ENCODE measurements around the gene CCDC39.
"Not testable (repeated sequence)": the region's sequence is repeated elsewhere in the genome, so short reads cannot be mapped to it uniquely, and the experiment has no call there.

CCDC39 gene

GRCh38 chr3:180624714-180625113 lies 54.6 kb downstream of the CCDC39 start:
- no peak for DNase-seq (ENCODE audit: low spot score)

DNA sequence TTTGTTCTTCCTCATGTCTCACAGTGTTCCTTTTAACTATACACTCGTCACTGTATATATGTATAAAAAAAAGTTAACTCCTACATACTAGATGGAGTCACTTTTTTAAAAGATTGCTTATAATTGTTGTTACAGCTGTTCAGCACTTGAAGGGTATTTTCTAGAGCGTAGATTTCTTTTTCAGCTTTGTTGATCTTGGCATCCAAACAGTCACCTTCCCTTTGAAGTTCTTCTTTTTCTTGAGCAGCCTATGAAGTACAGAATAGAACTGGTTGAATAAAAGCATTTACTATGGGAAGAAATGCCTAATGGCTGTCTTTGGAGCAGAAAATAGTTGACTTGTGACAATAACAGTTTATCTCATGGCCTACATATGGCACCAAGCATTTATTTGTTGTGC lies 59.6 kb downstream of the CCDC39 start:
- no peak for DNase-seq (ENCODE audit: low spot score)

- not testable (repeated sequence) for DNase-seq (ENCODE audit: low spot score)
These were observed 60.7 kb downstream of the CCDC39 start for GRCh38 chr3:180618563-180618962.

GRCh38 chr3:180617049-180617448 lies 62.2 kb downstream of the CCDC39 start:
- DNase-seq (ENCODE audit: low spot score): no peak

- DNase-seq (ENCODE audit: low spot score): no peak
These were observed 63.3 kb downstream of the CCDC39 start for GRCh38 chr3:180615954-180616353.

DNA sequence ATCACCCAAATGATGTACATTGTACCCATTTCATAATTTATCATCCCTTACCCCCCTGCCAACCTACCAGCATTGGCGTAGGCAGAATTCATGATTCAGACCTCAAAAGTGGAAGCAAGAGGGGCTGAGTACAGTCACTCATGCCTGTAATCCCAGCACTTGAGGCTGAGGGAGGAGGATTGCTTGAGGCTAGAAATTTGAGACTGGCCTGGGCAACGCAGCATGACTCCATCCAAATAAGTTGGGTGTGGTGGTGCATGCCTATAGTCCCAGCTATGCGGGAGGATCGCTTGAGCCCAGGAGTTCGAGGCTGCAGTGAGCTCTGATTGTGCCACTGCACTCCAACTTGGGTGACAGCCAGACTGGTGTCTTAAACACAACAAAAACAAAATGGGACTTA lies 66.9 kb downstream of the CCDC39 start:
- no peak for DNase-seq (ENCODE audit: low spot score)

DNA sequence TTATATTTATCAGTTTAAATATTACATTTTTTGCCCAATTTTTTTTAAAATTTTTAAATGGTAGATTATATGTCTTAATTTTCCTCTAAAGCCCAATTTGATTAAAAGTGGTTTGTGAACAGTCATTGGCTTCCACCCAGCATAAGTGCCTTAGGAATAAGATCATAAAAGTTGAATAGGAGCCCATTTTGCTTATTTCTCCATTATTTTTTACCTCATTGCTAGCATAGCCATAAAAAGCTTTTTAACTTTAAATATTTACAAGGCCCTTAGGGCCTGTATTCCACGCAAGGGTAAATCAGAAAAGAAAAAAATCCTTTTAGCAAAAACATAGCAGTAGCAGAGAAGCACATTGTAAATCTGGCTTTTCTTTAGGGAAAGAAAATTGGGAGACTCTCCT lies 68.3 kb downstream of the CCDC39 start:
- DNase-seq (ENCODE audit: low spot score): no peak

DNA sequence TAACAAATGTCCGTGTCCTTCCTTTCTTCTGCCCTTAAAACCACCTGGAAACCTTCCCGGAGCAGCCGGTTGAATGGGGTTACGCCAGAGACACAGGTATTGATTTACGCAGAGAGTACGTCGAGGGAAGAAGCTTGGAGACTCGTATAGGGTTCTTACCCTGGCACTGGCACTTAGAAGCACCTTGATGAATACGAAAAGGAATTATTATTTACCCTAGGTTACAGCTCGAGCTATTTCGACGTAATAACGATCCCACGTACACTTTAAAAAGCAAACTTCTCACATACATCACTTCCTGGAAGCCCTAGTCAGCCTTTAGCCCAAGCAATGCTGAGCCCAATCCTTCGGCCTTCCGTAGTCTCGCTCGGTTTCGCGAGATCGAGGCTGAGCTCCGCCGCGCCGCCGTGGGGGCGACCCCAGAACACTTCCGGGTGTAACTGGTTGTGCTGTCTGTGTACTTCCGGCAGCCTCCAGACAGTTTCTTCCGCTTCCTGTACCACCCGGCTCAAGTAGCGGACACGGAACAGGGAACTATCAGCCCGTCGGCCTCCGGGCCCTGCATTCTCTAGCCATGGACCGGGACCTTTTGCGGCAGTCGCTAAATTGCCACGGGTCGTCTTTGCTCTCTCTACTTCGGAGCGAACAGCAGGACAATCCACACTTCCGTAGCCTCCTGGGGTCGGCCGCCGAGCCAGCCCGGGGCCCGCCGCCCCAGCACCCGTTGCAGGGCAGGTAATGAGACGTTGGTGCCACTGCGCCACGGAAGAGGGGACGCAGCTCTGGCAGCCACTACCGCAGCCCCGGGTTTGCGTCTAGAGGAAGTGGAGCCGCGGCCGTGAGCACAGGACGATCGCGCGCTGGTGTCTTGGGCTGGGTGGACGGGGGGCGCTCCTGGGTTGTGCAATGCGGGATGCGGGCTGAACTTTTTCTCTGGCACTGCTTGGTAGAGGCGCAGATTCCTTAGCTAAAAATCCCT lies 77.3 kb downstream of the CCDC39 start, which contains the start of gene TTC14:
TTC14 (plus strand) TSS at position 476 of the 979 bp plus-strand sequence; CDS start at position 575, 99 bp downstream.
- DNase-seq (ENCODE audit: low spot score): peak; percentile 95

- no peak for DNase-seq (ENCODE audit: low spot score)
These were observed 78.8 kb downstream of the CCDC39 start for GRCh38 chr3:180600473-180600872.

DNA sequence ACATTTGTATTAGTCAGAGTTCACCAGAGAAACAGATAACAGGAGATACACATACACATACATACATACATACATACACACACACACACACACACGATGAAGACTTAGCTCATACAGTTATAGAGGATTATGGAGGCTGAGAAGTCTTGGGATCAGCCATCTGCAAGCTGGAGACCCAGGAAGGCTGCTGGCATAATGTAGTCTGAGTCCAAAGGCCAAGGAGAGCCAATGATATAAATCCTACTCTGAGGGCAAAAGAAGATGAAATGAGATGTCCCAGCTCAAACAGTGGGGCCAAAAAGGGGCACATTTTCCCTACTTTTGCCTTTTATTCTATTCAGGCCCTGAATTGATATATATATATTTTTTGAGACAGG lies 83.7 kb downstream of the CCDC39 start:
- no peak for DNase-seq (ENCODE audit: low spot score)

DNA sequence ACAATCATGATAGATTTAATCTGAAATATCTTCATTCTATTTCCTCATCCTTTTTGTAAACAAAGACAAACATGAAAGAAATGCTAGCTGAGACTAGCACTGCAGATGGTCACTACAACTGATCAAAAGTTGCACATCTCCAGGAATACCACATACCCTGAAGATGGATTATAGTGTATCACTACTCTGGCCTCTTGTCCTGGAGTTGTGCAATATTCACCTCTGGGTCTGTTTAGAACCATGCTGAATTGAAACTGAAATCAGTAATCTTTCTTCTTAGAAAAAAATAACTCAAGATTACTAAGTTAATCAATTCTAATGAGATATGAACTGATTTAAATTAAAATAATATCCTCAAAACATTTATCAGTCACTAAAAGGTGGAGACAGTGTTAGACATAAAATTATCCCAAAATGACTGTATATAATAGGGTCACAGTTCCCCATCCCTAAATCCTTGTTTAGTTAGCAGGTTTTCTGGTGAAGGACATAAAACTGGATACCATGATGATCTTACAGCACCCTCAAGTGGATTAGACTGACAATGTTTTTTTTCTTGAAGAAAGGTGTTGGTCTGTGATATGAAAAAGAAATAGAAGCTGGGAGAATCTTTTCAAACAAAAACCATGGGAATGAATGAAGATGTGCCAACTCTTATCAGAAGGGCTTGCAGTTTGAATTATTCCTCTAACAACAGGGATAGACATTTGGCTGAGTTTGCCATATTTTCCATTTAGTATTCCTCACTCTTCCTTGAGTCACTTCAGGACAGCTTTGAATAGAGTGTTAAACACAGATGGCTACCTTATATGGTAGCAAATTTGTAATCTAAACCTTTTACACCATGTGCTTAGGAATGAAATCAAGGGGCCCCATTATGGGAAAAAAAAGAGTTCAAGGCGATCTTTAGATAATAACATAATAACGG lies 84.4 kb downstream of the CCDC39 start:
- no peak for DNase-seq (ENCODE audit: low spot score)

- not testable (repeated sequence) for DNase-seq (ENCODE audit: low spot score)
These were observed 85.7 kb downstream of the CCDC39 start for GRCh38 chr3:180593631-180594030.

GRCh38 chr3:180590396-180590795 lies 88.9 kb downstream of the CCDC39 start:
- no peak for DNase-seq (ENCODE audit: low spot score)

- DNase-seq (ENCODE audit: low spot score): no peak
These were observed 98.4 kb downstream of the CCDC39 start for GRCh38 chr3:180580934-180581333.

GRCh38 chr3:180575571-180575970 lies 103.7 kb downstream of the CCDC39 start:
- DNase-seq (ENCODE audit: low spot score): no peak

GRCh38 chr3:180571831-180572598 lies 107.3 kb downstream of the CCDC39 start:
- no peak for DNase-seq (ENCODE audit: low spot score)

DNA sequence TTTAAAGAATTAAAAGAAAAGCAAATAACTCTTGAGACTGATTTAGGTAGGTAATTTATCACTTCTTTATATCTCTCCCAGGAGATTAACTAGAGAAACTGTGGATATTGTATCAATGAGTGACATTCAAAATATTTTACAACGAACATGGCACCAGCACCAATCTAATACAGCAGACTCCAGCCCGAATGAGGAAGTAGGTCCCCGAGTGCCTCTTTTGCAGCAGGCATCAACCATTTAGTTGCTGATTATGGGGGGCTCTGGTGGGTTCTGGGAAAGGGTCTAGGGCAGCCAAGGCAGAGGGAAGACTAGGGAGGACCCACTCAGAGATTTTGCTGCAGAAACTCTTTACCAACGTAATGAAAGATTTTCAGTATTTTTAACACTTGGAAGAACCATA lies 109.1 kb downstream of the CCDC39 start:
- no peak for DNase-seq (ENCODE audit: low spot score)

- no peak for DNase-seq (ENCODE audit: low spot score)
These were observed 114.6 kb downstream of the CCDC39 start for GRCh38 chr3:180564676-180565075.
